ENCODE data around the gene NLRC5.
"Not testable (repeated sequence)": the region's sequence is repeated elsewhere in the genome, so short reads cannot be mapped to it uniquely, and the experiment has no call there.

NLRC5 gene

GRCh38 chr16:57096192-57096591 is 106.8 kb downstream of the NLRC5 start:
- no peak for DNase-seq (ENCODE audit: low read depth in 2 of 3, low spot score in 1 of 3)

- no peak for DNase-seq (ENCODE audit: low read depth in 2 of 3, low spot score in 1 of 3)
These were observed 107.4 kb downstream of the NLRC5 start for GRCh38 chr16:57096793-57097192.

GRCh38 chr16:57098188-57098841 is 109.0 kb downstream of the NLRC5 start:
- DNase-seq (ENCODE audit: low read depth in 2 of 3, low spot score in 1 of 3): no peak

GRCh38 chr16:57099965-57100364 is 110.6 kb downstream of the NLRC5 start:
- not testable (repeated sequence) for DNase-seq (ENCODE audit: low read depth in 2 of 3, low spot score in 1 of 3)

- DNase-seq (ENCODE audit: low read depth in 2 of 3, low spot score in 1 of 3): no peak
These were observed 111.1 kb downstream of the NLRC5 start for GRCh38 chr16:57100445-57100844.

- DNase-seq (ENCODE audit: low read depth in 2 of 3, low spot score in 1 of 3): no peak
These were observed 113.8 kb downstream of the NLRC5 start for GRCh38 chr16:57102888-57103851.

GRCh38 chr16:57104706-57105105 is 115.3 kb downstream of the NLRC5 start:
- no peak for DNase-seq (ENCODE audit: low read depth in 2 of 3, low spot score in 1 of 3)

- DNase-seq (ENCODE audit: low read depth in 2 of 3, low spot score in 1 of 3): no peak
These were observed 115.8 kb downstream of the NLRC5 start for GRCh38 chr16:57105184-57105583.

- no peak for DNase-seq (ENCODE audit: low read depth in 2 of 3, low spot score in 1 of 3)
These were observed 117.4 kb downstream of the NLRC5 start for GRCh38 chr16:57106767-57107166.

GRCh38 chr16:57107321-57107922 is 118.1 kb downstream of the NLRC5 start:
- DNase-seq (ENCODE audit: low read depth in 2 of 3, low spot score in 1 of 3): no peak

GRCh38 chr16:57108432-57108831 is 119.1 kb downstream of the NLRC5 start:
- DNase-seq (ENCODE audit: low read depth in 2 of 3, low spot score in 1 of 3): no peak

GRCh38 chr16:57109259-57110105 is 120.1 kb downstream of the NLRC5 start:
- not testable (repeated sequence) for DNase-seq (ENCODE audit: low read depth in 2 of 3, low spot score in 1 of 3)

- no peak for DNase-seq (ENCODE audit: low read depth in 2 of 3, low spot score in 1 of 3)
These were observed 121.6 kb downstream of the NLRC5 start for GRCh38 chr16:57110937-57111336.

GRCh38 chr16:57111420-57111819 is 122.1 kb downstream of the NLRC5 start:
- no peak for DNase-seq (ENCODE audit: low read depth in 2 of 3, low spot score in 1 of 3)

GRCh38 chr16:57112403-57113041 is 123.2 kb downstream of the NLRC5 start:
- no peak for DNase-seq (ENCODE audit: low read depth in 2 of 3, low spot score in 1 of 3)

GRCh38 chr16:57113042-57113453 is 123.7 kb downstream of the NLRC5 start:
- DNase-seq (ENCODE audit: low read depth in 2 of 3, low spot score in 1 of 3): no peak

GRCh38 chr16:57113664-57114063 is 124.3 kb downstream of the NLRC5 start:
- DNase-seq (ENCODE audit: low read depth in 2 of 3, low spot score in 1 of 3): no peak

GRCh38 chr16:57115168-57115513 is 125.8 kb downstream of the NLRC5 start:
- no peak for DNase-seq (ENCODE audit: low read depth in 2 of 3, low spot score in 1 of 3)

GRCh38 chr16:57115514-57116182 is 126.3 kb downstream of the NLRC5 start:
- DNase-seq (ENCODE audit: low read depth in 2 of 3, low spot score in 1 of 3): no peak

- DNase-seq (ENCODE audit: low read depth in 2 of 3, low spot score in 1 of 3): no peak
These were observed 129.2 kb downstream of the NLRC5 start for GRCh38 chr16:57118461-57119084.

Data from stimulated activated CD4-positive, alpha-beta T cell treated with anti-CD3 and anti-CD28 coated beads, Interleukin-12 subunit alpha, Interleukin-12 subunit beta, amount 100 ng/mL, for 48 hours (primary cell).